ENCODE results near the gene DMAP1.

- TF ChIP-seq POLR2A (IDR thresholded peaks at IDR 0.05) (no peak), CTCF (IDR thresholded peaks at IDR 0.05) (no peak)
These were observed 44.7 kb upstream of the DMAP1 start for GRCh38 chr1:44168520-44169098.

Data from right lobe of liver (tissue), 4 donors.